ENCODE results near the gene FBXO47. TPM values are rescaled to one million over a fixed set of nuclear protein-coding genes. Genes with fewer than 3 reads are reported as not detected.

Gene FBXO47
- total and polyA plus RNA-seq, 7 donors: 0.03 TPM; not detected in 6

- no peak for ATAC-seq
- H3K9me3 ChIP-seq: no peaks in the 10 kb centered on the region
- no peaks in the 10 kb centered on the region for H3K4me1 ChIP-seq
- WGBS, 3 donors: 69 to 78% (median 73%) methylated on average over 4 of the region's 4 CpGs
- TF ChIP-seq, protein P1, sequence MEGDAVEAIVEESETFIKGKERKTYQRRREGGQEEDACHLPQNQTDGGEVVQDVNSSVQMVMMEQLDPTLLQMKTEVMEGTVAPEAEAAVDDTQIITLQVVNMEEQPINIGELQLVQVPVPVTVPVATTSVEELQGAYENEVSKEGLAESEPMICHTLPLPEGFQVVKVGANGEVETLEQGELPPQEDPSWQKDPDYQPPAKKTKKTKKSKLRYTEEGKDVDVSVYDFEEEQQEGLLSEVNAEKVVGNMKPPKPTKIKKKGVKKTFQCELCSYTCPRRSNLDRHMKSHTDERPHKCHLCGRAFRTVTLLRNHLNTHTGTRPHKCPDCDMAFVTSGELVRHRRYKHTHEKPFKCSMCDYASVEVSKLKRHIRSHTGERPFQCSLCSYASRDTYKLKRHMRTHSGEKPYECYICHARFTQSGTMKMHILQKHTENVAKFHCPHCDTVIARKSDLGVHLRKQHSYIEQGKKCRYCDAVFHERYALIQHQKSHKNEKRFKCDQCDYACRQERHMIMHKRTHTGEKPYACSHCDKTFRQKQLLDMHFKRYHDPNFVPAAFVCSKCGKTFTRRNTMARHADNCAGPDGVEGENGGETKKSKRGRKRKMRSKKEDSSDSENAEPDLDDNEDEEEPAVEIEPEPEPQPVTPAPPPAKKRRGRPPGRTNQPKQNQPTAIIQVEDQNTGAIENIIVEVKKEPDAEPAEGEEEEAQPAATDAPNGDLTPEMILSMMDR (IDR thresholded peaks at IDR 0.05): no peak
- no peak for DNase-seq
- intact Hi-C loops (cut with DNase I): no loop called here
- H3K27ac ChIP-seq: no peak overlapping the region
- no peak overlapping the region for H3K4me3 ChIP-seq
- H3K27me3 ChIP-seq (ENCODE audit: insufficient read depth in 3 of 3, low read length in 2 of 3): no peaks in the 10 kb centered on the region
- no peaks in the 10 kb centered on the region for H3K36me3 ChIP-seq (ENCODE audit: insufficient read depth in 1 of 2, low read depth in 1 of 2)
Measured at GRCh38 chr17:39014044-39014794, 47.0 kb upstream of the FBXO47 start.

GRCh38 chr17:39012725-39013124 is 45.5 kb upstream of the FBXO47 start:
- ATAC-seq (no peak), DNase-seq (no peak)
- H3K4me3 ChIP-seq: no peak overlapping the region
- H3K36me3 ChIP-seq (ENCODE audit: insufficient read depth in 1 of 2, low read depth in 1 of 2): no peaks in the 10 kb centered on the region
- no peaks in the 10 kb centered on the region for H3K27me3 ChIP-seq (ENCODE audit: insufficient read depth in 3 of 3, low read length in 2 of 3)
- WGBS, 3 donors: 74 to 79% (median 74%) methylated on average over 7 of the region's 7 CpGs
- H3K27ac ChIP-seq: no peak overlapping the region
- TF ChIP-seq, protein P1 (IDR thresholded peaks at IDR 0.05): no peak
- H3K9me3 ChIP-seq: peaks cover 8% of the 10 kb centered on the region
- H3K4me1 ChIP-seq: no peaks in the 10 kb centered on the region
- intact Hi-C loops (cut with DNase I): no loop called here

DNA sequence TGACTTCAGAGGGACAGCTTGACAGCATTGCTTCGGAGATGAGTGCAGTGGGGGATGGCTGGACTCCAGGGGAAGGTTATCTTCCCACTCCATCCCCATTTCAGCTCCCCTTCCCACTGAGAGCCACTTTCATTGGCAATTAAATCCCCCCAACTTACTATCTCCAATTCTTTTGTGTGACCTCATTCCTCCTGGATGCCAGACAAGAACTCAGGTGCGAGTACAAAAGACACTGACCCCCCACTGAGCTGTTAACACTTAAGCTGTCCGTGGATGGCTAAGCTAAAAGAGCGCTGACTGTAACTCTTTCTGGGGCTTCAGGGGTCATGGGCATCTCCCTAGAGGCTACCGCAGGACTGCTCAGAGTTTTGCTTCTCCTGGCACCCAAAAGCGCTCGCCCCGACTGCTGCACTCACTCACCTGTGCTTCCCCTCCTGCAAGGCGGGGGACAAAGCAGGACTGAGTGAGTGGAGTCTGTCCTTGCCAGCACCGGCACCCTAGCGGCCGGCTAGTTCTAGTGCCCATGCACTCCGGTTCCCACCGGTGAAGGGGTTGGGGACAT is 44.8 kb upstream of the FBXO47 start:
- TF ChIP-seq, protein P1 (IDR thresholded peaks at IDR 0.05): no peak
- ATAC-seq (no peak), DNase-seq (no peak)
- no peak overlapping the region for H3K27ac ChIP-seq
- H3K36me3 ChIP-seq (ENCODE audit: insufficient read depth in 1 of 2, low read depth in 1 of 2): no peaks in the 10 kb centered on the region
- H3K27me3 ChIP-seq (ENCODE audit: insufficient read depth in 3 of 3, low read length in 2 of 3): no peaks in the 10 kb centered on the region
- intact Hi-C loops (cut with DNase I): no loop called here
- WGBS, 3 donors: 59 to 69% (median 65%) methylated on average over 14 of the region's 14 CpGs
- H3K9me3 ChIP-seq: peaks cover 8% of the 10 kb centered on the region
- H3K4me3 ChIP-seq: no peak overlapping the region
- H3K4me1 ChIP-seq: no peaks in the 10 kb centered on the region

DNA sequence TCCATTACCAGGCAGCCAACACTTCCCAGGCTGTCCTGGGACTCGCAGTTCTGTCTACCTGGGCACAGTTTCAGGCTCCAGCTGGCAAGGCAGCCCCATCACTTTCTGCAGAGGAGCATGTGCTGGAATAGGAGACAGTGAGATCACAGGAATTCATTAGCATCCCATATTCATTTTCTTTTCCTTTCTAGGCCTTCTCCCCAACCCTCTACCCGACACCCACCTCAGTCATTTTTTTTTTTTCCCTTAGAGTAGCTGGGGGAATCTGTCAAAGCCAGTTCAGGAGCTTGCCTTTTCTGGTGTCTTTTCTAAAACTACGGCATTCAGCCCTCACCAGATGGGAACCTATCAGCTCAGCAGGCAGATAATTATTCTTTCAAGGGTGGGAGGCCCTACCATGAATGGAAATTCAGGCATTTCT is 42.4 kb upstream of the FBXO47 start:
- H3K4me3 ChIP-seq: no peak overlapping the region
- DNase-seq: no peak
- H3K9me3 ChIP-seq: peaks cover 8% of the 10 kb centered on the region
- no peaks in the 10 kb centered on the region for H3K36me3 ChIP-seq (ENCODE audit: insufficient read depth in 1 of 2, low read depth in 1 of 2)
- TF ChIP-seq, protein P1 (IDR thresholded peaks at IDR 0.05): no peak
- no peak overlapping the region for H3K27ac ChIP-seq
- peaks cover 0 to 9% (median 2%) of the 10 kb centered on the region in 3 donors for H3K27me3 ChIP-seq (ENCODE audit: insufficient read depth in 3 of 3, low read length in 2 of 3)
- WGBS, 3 donors: 59 to 61% (median 59%) methylated on average over 3 of the region's 3 CpGs
- intact Hi-C loops (cut with DNase I): no loop called here
- ATAC-seq: no peak
- no peaks in the 10 kb centered on the region for H3K4me1 ChIP-seq

Measured in psoas muscle (tissue), 8 donors.